Right ventricle myocardium inferior (tissue), 1 donor: Measurements from ENCODE around the gene LCT. TPM values are rescaled to one million over a fixed set of nuclear protein-coding genes. Genes with fewer than 3 reads are reported as not detected.
A peak's percentile ranks its signal among the peaks of the same experiment; 100 is the strongest.
"Not testable (repeated sequence)": the region's sequence is repeated elsewhere in the genome, so short reads cannot be mapped to it uniquely, and the experiment has no call there.

Source experiments
- ATAC-seq: fragments of 200-7000 bp; cut with Tn5 transposase; one replicate; pipeline ENCODE4 v1.9.1; 2020; ENCODE audit warnings: mild to moderate bottlenecking, moderate library complexity
- DNase-seq: peaks from one replicate; pipeline ENCODE4 v3.0.0; 2021; ENCODE audit errors: missing footprints
- intact Hi-C: fragments of 100-400 bp; cut with DNase I; formaldehyde crosslinking; loops from one replicate; pipeline ENCODE4 v1.11.0; 2022
- total RNA-seq: library from RNA; stranded (reverse); fragmentation: NEBNext Ultra II Directional; extraction: Animal tissue kit (Norgen Biotek cat#: 25700); gene quantifications from one replicate; pipeline ENCODE4 v1.2.1, GENCODE V29; 2021
- donor health status: DM: no; HTN: yes; CAD: no; lungs with severe emphysema.

Gene LCT
- total RNA-seq, 1 donor from 2014 or later: not detected

GRCh38 chr2:135839713-135840112 is 2.7 kb upstream of the LCT start:
- intact Hi-C loops: no loop called here
- DNase-seq: no peak
- ATAC-seq: peak; percentile 70

GRCh38 chr2:135838502-135838901 is 1.5 kb upstream of the LCT start:
- no peak for ATAC-seq
- no peak for DNase-seq
- intact Hi-C loops: no loop called here

GRCh38 chr2:135832891-135833290 is 4.1 kb downstream of the LCT start:
- DNase-seq (no peak), ATAC-seq (no peak)
- intact Hi-C loops: no loop called here

- intact Hi-C loops: no loop called here
- DNase-seq: no peak
- ATAC-seq: no peak
These were observed 5.7 kb downstream of the LCT start for GRCh38 chr2:135831180-135831812.

- no peak for ATAC-seq
- intact Hi-C loops: no loop called here
- no peak for DNase-seq
These were observed 7.4 kb downstream of the LCT start for GRCh38 chr2:135829378-135830135.

- intact Hi-C loops: no loop called here
- DNase-seq: no peak
- no peak for ATAC-seq
These were observed 10.4 kb downstream of the LCT start for GRCh38 chr2:135826544-135826943.

- DNase-seq: no peak
- no peak for ATAC-seq
- intact Hi-C loops: no loop called here
These were observed 11.3 kb downstream of the LCT start for GRCh38 chr2:135825550-135826176.

GRCh38 chr2:135825131-135825530 is 11.9 kb downstream of the LCT start:
- ATAC-seq (no peak), DNase-seq (no peak)
- intact Hi-C loops: no loop called here

GRCh38 chr2:135822855-135823254 is 14.1 kb downstream of the LCT start:
- ATAC-seq: no peak
- DNase-seq: no peak
- intact Hi-C loops: no loop called here

GRCh38 chr2:135821190-135821589 is 15.8 kb downstream of the LCT start:
- DNase-seq (no peak), ATAC-seq (no peak)
- intact Hi-C loops: no loop called here

- no peak for ATAC-seq
- no peak for DNase-seq
- intact Hi-C loops: no loop called here
These were observed 16.9 kb downstream of the LCT start for GRCh38 chr2:135820003-135820618.

GRCh38 chr2:135818937-135819610 is 17.9 kb downstream of the LCT start:
- intact Hi-C loops: no loop called here
- ATAC-seq (no peak), DNase-seq (no peak)

- DNase-seq (no peak), ATAC-seq (no peak)
- intact Hi-C loops: no loop called here
These were observed 19.0 kb downstream of the LCT start for GRCh38 chr2:135817951-135818350.

GRCh38 chr2:135817466-135817865 is 19.5 kb downstream of the LCT start:
- no peak for ATAC-seq
- DNase-seq: no peak
- intact Hi-C loops: no loop called here

GRCh38 chr2:135815269-135815668 is 21.7 kb downstream of the LCT start:
- ATAC-seq (no peak), DNase-seq (no peak)
- intact Hi-C loops: no loop called here

GRCh38 chr2:135812907-135813511 is 24.0 kb downstream of the LCT start:
- ATAC-seq (no peak), DNase-seq (no peak)
- intact Hi-C loops: no loop called here

- intact Hi-C loops, ATAC-seq, DNase-seq: not testable (repeated sequence)
These were observed 29.1 kb downstream of the LCT start for GRCh38 chr2:135807874-135808273.

GRCh38 chr2:135803278-135803677 is 33.7 kb downstream of the LCT start:
- ATAC-seq (no peak), DNase-seq (no peak)
- intact Hi-C loops: no loop called here

- no peak for DNase-seq
- intact Hi-C loops: no loop called here
- ATAC-seq: no peak
These were observed 34.6 kb downstream of the LCT start for GRCh38 chr2:135802350-135802749.
